PC-3 (cell line): ENCODE measurements around the gene AGAP1. TPM values are rescaled to one million over a fixed set of nuclear protein-coding genes. Genes with fewer than 3 reads are reported as not detected.

Source experiments
- ATAC-seq: fragments of 200-7000 bp; cut with Tn5 transposase; 2 replicates; pipeline ENCODE4 v1.9.1; 2020; ENCODE audit warnings: mild to moderate bottlenecking, moderate library complexity
- BruUV-seq: library from RNA; stranded (reverse); fragments of 400-500 nt; replicated peaks from 2 replicates; lab custom pipeline; 2021; lab: Mats Ljungman, UMichigan
- CTCF ChIA-PET: fragments of 300-600 bp; sonication (Branson Sonifier 250); formaldehyde crosslinking; loops from one replicate; lab custom pipeline; 2022; ENCODE audit warnings: antibody characterized with exemption; lab: Charles Lee
- POLR2A ChIA-PET: fragments of 300-600 bp; sonication (Branson Sonifier 250); formaldehyde crosslinking; loops from one replicate; lab custom pipeline; 2022; ENCODE audit warnings: antibody characterized with exemption; ENCODE audit not compliant: unreplicated experiment; lab: Charles Lee
- DNase-seq: peaks from one replicate; pipeline ENCODE4 v3.0.0-alpha.2; 2015
- H2AFZ ChIP-seq: fragments of 300-600 bp; sonication (generic); 2 replicates; pipeline ENCODE4 v1.6.0; 2016; ENCODE audit warnings: antibody characterized with exemption, low read length
- H3F3A ChIP-seq: fragments of 300-600 bp; sonication (generic); one replicate; pipeline ENCODE4 v1.6.0; 2017; ENCODE audit warnings: antibody characterized with exemption, low read length, control low read depth, mild to moderate bottlenecking; ENCODE audit not compliant: unreplicated experiment
- H3K27ac ChIP-seq: fragments of 300-600 bp; sonication (generic); 2 replicates; pipeline ENCODE4 v1.5.1; 2016; ENCODE audit warnings: mild to moderate bottlenecking, low read length
- H3K27me3 ChIP-seq: fragments of 300-600 bp; sonication (generic); 2 replicates; pipeline ENCODE4 v1.6.1; 2016; ENCODE audit warnings: low read length, mixed read lengths
- H3K36me3 ChIP-seq: fragments of 300-600 bp; sonication (generic); 2 replicates; pipeline ENCODE4 v1.6.1; 2016; ENCODE audit warnings: low read depth, mixed run types, low read length, mixed read lengths
- H3K4me1 ChIP-seq: fragments of 300-600 bp; sonication (generic); 2 replicates; pipeline ENCODE4 v1.5.1; 2016; ENCODE audit warnings: low read length; ENCODE audit not compliant: insufficient read depth
- H3K4me2 ChIP-seq: fragments of 300-600 bp; sonication (generic); 2 replicates; pipeline ENCODE4 v1.6.0; 2016; ENCODE audit warnings: low read length
- H3K4me3 ChIP-seq: fragments of 300-600 bp; sonication (generic); 2 replicates; pipeline ENCODE4 v1.5.1; 2016; ENCODE audit warnings: mild to moderate bottlenecking, low read length, mixed read lengths
- H3K79me2 ChIP-seq: fragments of 300-600 bp; sonication (generic); 2 replicates; pipeline ENCODE4 v1.6.1; 2017; ENCODE audit warnings: low read length, mixed read lengths
- H3K9ac ChIP-seq: fragments of 300-600 bp; sonication (generic); 2 replicates; pipeline ENCODE4 v1.6.0; 2016; ENCODE audit warnings: mild to moderate bottlenecking, low read length
- H3K9me2 ChIP-seq: fragments of 300-600 bp; sonication (generic); replicated peaks from 2 replicates; pipeline ENCODE4 v1.6.1; 2016; ENCODE audit warnings: mixed run types, low read length, mixed read lengths
- H3K9me3 ChIP-seq: fragments of 300-600 bp; sonication (generic); 2 replicates; pipeline ENCODE4 v1.6.1; 2016; ENCODE audit warnings: low read length, mixed read lengths
- H4K20me1 ChIP-seq: fragments of 300-600 bp; sonication (generic); 2 replicates; pipeline ENCODE4 v1.6.1; 2016; ENCODE audit warnings: low read length, mixed read lengths
- CTCF ChIP-seq: fragments of 300-600 bp; sonication (generic); conservative IDR thresholded peaks from 2 replicates; pipeline ENCODE4 v1.5.1; 2017; ENCODE audit warnings: antibody characterized with exemption, low read depth, mild to moderate bottlenecking, low read length
- EZH2 ChIP-seq: fragments of 300-600 bp; sonication (generic); IDR thresholded peaks from one replicate; pipeline ENCODE4 v1.6.1; 2017; ENCODE audit warnings: antibody characterized with exemption, mild to moderate bottlenecking, low read length; ENCODE audit not compliant: unreplicated experiment
- EZH2phosphoT487 ChIP-seq: fragments of 300-600 bp; sonication (generic); IDR thresholded peaks from 2 replicates; pipeline ENCODE4 v1.6.1; 2018; ENCODE audit warnings: mild to moderate bottlenecking, antibody characterized with exemption, low read length, borderline replicate concordance
- intact Hi-C: fragments of 100-400 bp; cut with micrococcal nuclease; formaldehyde crosslinking; loops from 2 replicates; pipeline ENCODE4 v1.9.0; 2023
- total RNA-seq: library from RNA; depleted of rRNA; stranded (reverse); fragments of >200 nt; gene quantifications from 2 replicates; pipeline ENCODE4 v1.2.3, GENCODE V29; 2014

AGAP1 gene
- total RNA-seq, 1 experiment from 2014 or later = 31.0 TPM

GRCh38 chr2:235636546-235636945 lies 142.7 kb downstream of the AGAP1 start:
- H3K4me1 ChIP-seq = no peaks in the 10 kb centered on the region
- H4K20me1 ChIP-seq = no peaks in the 10 kb centered on the region; the same call in 1 of the 2 replicates

GRCh38 chr2:235637896-235638295 lies 144.1 kb downstream of the AGAP1 start:
- H3K4me1 ChIP-seq = no peaks in the 10 kb centered on the region
- CTCF ChIA-PET = no interaction called here
- no peak for DNase-seq

More at GRCh38 chr2:235636546-235636945, 142.7 kb downstream of the AGAP1 start:
- peaks cover 71% of the 10 kb centered on the region for H3K79me2 ChIP-seq
- H3K9ac ChIP-seq = no peak overlapping the region
- H3K36me3 ChIP-seq = no peaks in the 10 kb centered on the region
- H3K9me3 ChIP-seq = no peaks in the 10 kb centered on the region
- H3K4me2 ChIP-seq = no peak overlapping the region
- ChIA-PET CTCF (no interaction called here), POLR2A (no interaction called here)
- H2AFZ ChIP-seq = no peak overlapping the region
- DNase-seq (no peak), ATAC-seq (no peak)
- no peaks in the 10 kb centered on the region for H3F3A ChIP-seq
- H3K27me3 ChIP-seq = no peaks in the 10 kb centered on the region
- TF ChIP-seq EZH2phosphoT487 = no peak
- H3K27ac ChIP-seq = no peak overlapping the region
- no TSS peak for BruUV-seq
- H3K4me3 ChIP-seq = no peak overlapping the region
- intact Hi-C loops = no loop called here
- H3K9me2 ChIP-seq = no peaks in the 10 kb centered on the region

GRCh38 chr2:235638541-235639427 lies 144.9 kb downstream of the AGAP1 start:
- ChIA-PET POLR2A (no interaction called here), CTCF (no interaction called here)
- intact Hi-C loops = no loop called here
- no peak overlapping the region for H3K4me3 ChIP-seq
- no peaks in the 10 kb centered on the region for H3K36me3 ChIP-seq
- H3F3A ChIP-seq = no peaks in the 10 kb centered on the region
- H2AFZ ChIP-seq = no peak overlapping the region
- ATAC-seq = no peak
- H3K4me2 ChIP-seq = no peak overlapping the region
- no peaks in the 10 kb centered on the region for H4K20me1 ChIP-seq
- no peaks in the 10 kb centered on the region for H3K9me2 ChIP-seq
- no peak overlapping the region for H3K27ac ChIP-seq
- no peaks in the 10 kb centered on the region for H3K9me3 ChIP-seq
- no TSS peak for BruUV-seq
- no peaks in the 10 kb centered on the region for H3K27me3 ChIP-seq
- H3K4me1 ChIP-seq = no peaks in the 10 kb centered on the region
- DNase-seq = peak; percentile 15
- TF ChIP-seq EZH2phosphoT487 = no peak
- peak; percentile 50 for TF ChIP-seq CTCF
- no peak for TF ChIP-seq EZH2
- H3K79me2 ChIP-seq = peaks cover 67% of the 10 kb centered on the region
- no peak overlapping the region for H3K9ac ChIP-seq

More at GRCh38 chr2:235637896-235638295, 144.1 kb downstream of the AGAP1 start:
- Histone ChIP-seq H3K9me3 (no peaks in the 10 kb centered on the region), H4K20me1 (no peaks in the 10 kb centered on the region), H2AFZ (no peak overlapping the region), H3F3A (no peaks in the 10 kb centered on the region), H3K9me2 (no peaks in the 10 kb centered on the region), H3K4me2 (no peak overlapping the region), H3K4me3 (no peak overlapping the region), H3K79me2 (peaks cover 70% of the 10 kb centered on the region), H3K9ac (no peak overlapping the region), H3K27me3 (no peaks in the 10 kb centered on the region), H3K27ac (no peak overlapping the region), H3K36me3 (no peaks in the 10 kb centered on the region)
- no peak for TF ChIP-seq EZH2
- TF ChIP-seq EZH2phosphoT487 = no peak
- BruUV-seq = no TSS peak
- ATAC-seq = no peak
- intact Hi-C loops = no loop called here
- POLR2A ChIA-PET = no interaction called here
